ENCODE data around the gene KIRREL3. TPM values are rescaled to one million over a fixed set of nuclear protein-coding genes. Genes with fewer than 3 reads are reported as not detected.

KIRREL3 gene
- total RNA-seq, 1 experiment from 2014 or later = 0.44 TPM

DNA sequence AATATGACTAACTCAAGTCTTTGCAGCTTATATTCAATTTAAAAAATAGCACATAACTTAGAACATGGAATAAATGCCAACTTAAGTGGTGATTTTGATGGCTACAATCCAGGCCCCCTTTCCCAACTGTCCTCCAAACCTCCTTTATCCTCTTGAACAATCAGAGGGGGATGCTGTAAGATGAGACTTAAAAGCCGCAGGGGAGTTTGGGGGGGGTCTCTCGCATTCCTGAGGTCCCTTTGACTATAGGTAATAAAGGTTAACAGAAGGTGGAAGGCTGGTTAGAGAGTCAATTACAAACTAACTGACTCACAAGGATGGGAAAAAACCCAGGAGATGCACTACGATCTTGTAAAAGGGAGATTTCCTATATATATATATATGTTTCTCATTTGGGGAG is 101.8 kb downstream of the KIRREL3 start:
- Histone ChIP-seq H3F3A (ENCODE audit: low read length, unreplicated experiment) (no peaks in the 10 kb centered on the region), H3K9ac (ENCODE audit: low read length) (no peak overlapping the region), H3K4me3 (ENCODE audit: low read length) (no peak overlapping the region), H3K27ac (ENCODE audit: low read length) (no peak overlapping the region), H3K4me1 (ENCODE audit: insufficient read depth, low read length) (no peaks in the 10 kb centered on the region), H3K4me2 (ENCODE audit: low read length) (no peak overlapping the region), H3K79me2 (ENCODE audit: low read length) (no peaks in the 10 kb centered on the region), H3K27me3 (ENCODE audit: low read length) (peaks cover 25% of the 10 kb centered on the region), H3K36me3 (ENCODE audit: low read depth, low read length) (no peaks in the 10 kb centered on the region), H3K9me3 (ENCODE audit: low read length) (no peaks in the 10 kb centered on the region), H4K20me1 (ENCODE audit: low read length) (no peaks in the 10 kb centered on the region), H2AFZ (ENCODE audit: low read length) (no peak overlapping the region), H3K9me2 (replicated peaks; ENCODE audit: low read length) (no peaks in the 10 kb centered on the region)
- POLR2A ChIA-PET (ENCODE audit: unreplicated experiment) = no interaction called here
- ATAC-seq = no peak
- intact Hi-C loops (cut with micrococcal nuclease) = no loop called here
- TF ChIP-seq, protein P1, sequence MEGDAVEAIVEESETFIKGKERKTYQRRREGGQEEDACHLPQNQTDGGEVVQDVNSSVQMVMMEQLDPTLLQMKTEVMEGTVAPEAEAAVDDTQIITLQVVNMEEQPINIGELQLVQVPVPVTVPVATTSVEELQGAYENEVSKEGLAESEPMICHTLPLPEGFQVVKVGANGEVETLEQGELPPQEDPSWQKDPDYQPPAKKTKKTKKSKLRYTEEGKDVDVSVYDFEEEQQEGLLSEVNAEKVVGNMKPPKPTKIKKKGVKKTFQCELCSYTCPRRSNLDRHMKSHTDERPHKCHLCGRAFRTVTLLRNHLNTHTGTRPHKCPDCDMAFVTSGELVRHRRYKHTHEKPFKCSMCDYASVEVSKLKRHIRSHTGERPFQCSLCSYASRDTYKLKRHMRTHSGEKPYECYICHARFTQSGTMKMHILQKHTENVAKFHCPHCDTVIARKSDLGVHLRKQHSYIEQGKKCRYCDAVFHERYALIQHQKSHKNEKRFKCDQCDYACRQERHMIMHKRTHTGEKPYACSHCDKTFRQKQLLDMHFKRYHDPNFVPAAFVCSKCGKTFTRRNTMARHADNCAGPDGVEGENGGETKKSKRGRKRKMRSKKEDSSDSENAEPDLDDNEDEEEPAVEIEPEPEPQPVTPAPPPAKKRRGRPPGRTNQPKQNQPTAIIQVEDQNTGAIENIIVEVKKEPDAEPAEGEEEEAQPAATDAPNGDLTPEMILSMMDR (conservative IDR thresholded peaks at IDR 0.05; ENCODE audit: low read depth, low read length) = no peak
- DNase-seq = no peak
- BruUV-seq (replicated peaks) = no TSS peak
- CTCF ChIA-PET = no interaction called here

DNA sequence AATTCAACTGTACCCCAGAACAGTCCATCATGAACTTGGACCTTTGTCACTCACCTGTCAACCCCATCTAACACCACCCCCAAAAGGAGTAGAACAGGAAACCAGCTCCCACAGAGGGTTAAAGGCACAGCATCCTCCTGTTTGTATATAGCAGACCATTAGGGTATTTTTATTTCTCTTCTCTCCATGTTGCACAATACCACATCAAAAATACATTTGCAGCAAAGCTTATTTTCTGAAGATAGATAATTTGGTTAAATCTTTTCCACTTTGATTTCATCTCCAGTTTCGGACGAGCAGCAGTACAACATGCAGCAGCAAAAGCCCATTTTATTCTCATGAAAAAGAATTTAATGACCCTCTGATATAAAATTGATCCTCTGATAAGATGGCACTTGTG is 103.1 kb downstream of the KIRREL3 start:
- BruUV-seq (replicated peaks) = no TSS peak
- TF ChIP-seq, protein P1 (conservative IDR thresholded peaks at IDR 0.05; ENCODE audit: low read depth, low read length) = no peak
- TF ChIP-seq EZH2phosphoT487 (IDR thresholded peaks at IDR 0.05; ENCODE audit: borderline replicate concordance, low read length) (no peak), EZH2 (IDR thresholded peaks at IDR 0.05; ENCODE audit: low read length, unreplicated experiment) (no peak)

DNA sequence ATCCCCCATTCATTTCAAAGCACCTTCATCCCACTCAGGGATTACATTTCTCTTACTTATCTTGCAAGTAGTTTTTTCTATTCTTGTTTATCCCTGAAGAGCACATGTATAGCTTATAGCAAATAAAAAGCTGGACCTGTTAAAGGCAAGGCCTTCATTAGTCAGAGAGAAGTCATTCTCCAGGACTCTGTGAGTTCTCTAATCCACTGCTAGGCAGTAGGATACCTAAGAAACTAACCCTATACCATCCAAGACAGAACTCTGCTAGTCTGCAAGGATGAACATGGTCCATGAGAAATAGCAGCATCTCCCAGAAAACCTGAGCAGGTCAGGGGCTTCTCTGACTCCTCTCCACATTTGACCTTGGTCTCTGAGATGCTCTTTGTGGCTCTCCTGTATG is 104.5 kb downstream of the KIRREL3 start:
- Histone ChIP-seq H3K9me2 (replicated peaks; ENCODE audit: low read length) (no peaks in the 10 kb centered on the region), H3K79me2 (ENCODE audit: low read length) (no peaks in the 10 kb centered on the region), H3K36me3 (ENCODE audit: low read depth, low read length) (no peaks in the 10 kb centered on the region), H3K27ac (ENCODE audit: low read length) (no peak overlapping the region), H3K9ac (ENCODE audit: low read length) (no peak overlapping the region), H3K9me3 (ENCODE audit: low read length) (no peaks in the 10 kb centered on the region), H3F3A (ENCODE audit: low read length, unreplicated experiment) (no peaks in the 10 kb centered on the region), H2AFZ (ENCODE audit: low read length) (no peak overlapping the region), H3K4me1 (ENCODE audit: insufficient read depth, low read length) (no peaks in the 10 kb centered on the region), H4K20me1 (ENCODE audit: low read length) (no peaks in the 10 kb centered on the region), H3K27me3 (ENCODE audit: low read length) (peaks cover 28% of the 10 kb centered on the region), H3K4me2 (ENCODE audit: low read length) (no peak overlapping the region), H3K4me3 (ENCODE audit: low read length) (no peak overlapping the region)
- ATAC-seq = no peak
- intact Hi-C loops (cut with micrococcal nuclease) = no loop called here
- BruUV-seq (replicated peaks) = no TSS peak
- ChIA-PET CTCF (no interaction called here), POLR2A (ENCODE audit: unreplicated experiment) (no interaction called here)
- no peak for TF ChIP-seq EZH2 (IDR thresholded peaks at IDR 0.05; ENCODE audit: low read length, unreplicated experiment)
- TF ChIP-seq, protein P1 (conservative IDR thresholded peaks at IDR 0.05; ENCODE audit: low read depth, low read length) = no peak
- TF ChIP-seq EZH2phosphoT487 (IDR thresholded peaks at IDR 0.05; ENCODE audit: borderline replicate concordance, low read length) = no peak
- DNase-seq = no peak

More for the DNA sequence above, 103.1 kb downstream of the KIRREL3 start:
- Histone ChIP-seq H3K9me3 (ENCODE audit: low read length) (no peaks in the 10 kb centered on the region), H3K4me3 (ENCODE audit: low read length) (no peak overlapping the region), H4K20me1 (ENCODE audit: low read length) (no peaks in the 10 kb centered on the region), H3K4me2 (ENCODE audit: low read length) (no peak overlapping the region), H3K9ac (ENCODE audit: low read length) (no peak overlapping the region), H2AFZ (ENCODE audit: low read length) (no peak overlapping the region), H3F3A (ENCODE audit: low read length, unreplicated experiment) (no peaks in the 10 kb centered on the region), H3K36me3 (ENCODE audit: low read depth, low read length) (no peaks in the 10 kb centered on the region), H3K4me1 (ENCODE audit: insufficient read depth, low read length) (no peaks in the 10 kb centered on the region), H3K79me2 (ENCODE audit: low read length) (no peaks in the 10 kb centered on the region), H3K9me2 (replicated peaks; ENCODE audit: low read length) (no peaks in the 10 kb centered on the region), H3K27me3 (ENCODE audit: low read length) (peaks cover 33% of the 10 kb centered on the region), H3K27ac (ENCODE audit: low read length) (no peak overlapping the region)
- ChIA-PET CTCF (no interaction called here), POLR2A (ENCODE audit: unreplicated experiment) (no interaction called here)
- intact Hi-C loops (cut with micrococcal nuclease) = no loop called here
- no peak for DNase-seq
- no peak for ATAC-seq

Data from PC-3 (cell line).